Memory B cell (primary cell): ENCODE results near the gene APC2.
"Not testable (repeated sequence)": the region's sequence is repeated elsewhere in the genome, so short reads cannot be mapped to it uniquely, and the experiment has no call there.

Source experiments
- ATAC-seq: fragments of 150-1000 bp; cut with Tn5 transposase; 2 replicates; pipeline ENCODE4 v1.10.0; 2021; ENCODE audit warnings: low read depth, mild to moderate bottlenecking, moderate library complexity
- DNase-seq, 2 donors: peaks; one replicate each; pipeline ENCODE4 v3.0.0; 2022; ENCODE audit warnings: low spot score in 2 of 2
- H3K27ac Mint-ChIP-seq: one replicate; pipeline ENCODE4 v1.8.0; 2022; ENCODE audit warnings: mild to moderate bottlenecking, moderate library complexity, mixed read lengths
- H3K27me3 Mint-ChIP-seq: one replicate; pipeline ENCODE4 v1.8.0; 2022; ENCODE audit warnings: mixed read lengths
- H3K36me3 Mint-ChIP-seq: one replicate; pipeline ENCODE4 v1.8.0; 2022; ENCODE audit warnings: mild to moderate bottlenecking, mixed read lengths
- H3K4me1 Mint-ChIP-seq: one replicate; pipeline ENCODE4 v1.8.0; 2022; ENCODE audit warnings: mixed read lengths
- H3K4me3 Mint-ChIP-seq: one replicate; pipeline ENCODE4 v1.8.0; 2022; ENCODE audit warnings: mild to moderate bottlenecking, moderate library complexity, mixed read lengths
- H3K9me3 Mint-ChIP-seq: one replicate; pipeline ENCODE4 v1.8.0; 2022; ENCODE audit warnings: mixed read lengths

The APC2 gene

GRCh38 chr19:1511318-1512317 is 61.7 kb downstream of the APC2 start:
- H3K4me3 Mint-ChIP-seq = peak overlapping the region; percentile 39
- no peak overlapping the region for H3K27ac Mint-ChIP-seq
- DNase-seq = no peak
- H3K4me1 Mint-ChIP-seq = peaks cover 8% of the 10 kb centered on the region
- ATAC-seq = no peak
- H3K27me3 Mint-ChIP-seq = peaks cover 29% of the 10 kb centered on the region
- H3K36me3 Mint-ChIP-seq = no peaks in the 10 kb centered on the region
- peaks cover 4% of the 10 kb centered on the region for H3K9me3 Mint-ChIP-seq

DNA sequence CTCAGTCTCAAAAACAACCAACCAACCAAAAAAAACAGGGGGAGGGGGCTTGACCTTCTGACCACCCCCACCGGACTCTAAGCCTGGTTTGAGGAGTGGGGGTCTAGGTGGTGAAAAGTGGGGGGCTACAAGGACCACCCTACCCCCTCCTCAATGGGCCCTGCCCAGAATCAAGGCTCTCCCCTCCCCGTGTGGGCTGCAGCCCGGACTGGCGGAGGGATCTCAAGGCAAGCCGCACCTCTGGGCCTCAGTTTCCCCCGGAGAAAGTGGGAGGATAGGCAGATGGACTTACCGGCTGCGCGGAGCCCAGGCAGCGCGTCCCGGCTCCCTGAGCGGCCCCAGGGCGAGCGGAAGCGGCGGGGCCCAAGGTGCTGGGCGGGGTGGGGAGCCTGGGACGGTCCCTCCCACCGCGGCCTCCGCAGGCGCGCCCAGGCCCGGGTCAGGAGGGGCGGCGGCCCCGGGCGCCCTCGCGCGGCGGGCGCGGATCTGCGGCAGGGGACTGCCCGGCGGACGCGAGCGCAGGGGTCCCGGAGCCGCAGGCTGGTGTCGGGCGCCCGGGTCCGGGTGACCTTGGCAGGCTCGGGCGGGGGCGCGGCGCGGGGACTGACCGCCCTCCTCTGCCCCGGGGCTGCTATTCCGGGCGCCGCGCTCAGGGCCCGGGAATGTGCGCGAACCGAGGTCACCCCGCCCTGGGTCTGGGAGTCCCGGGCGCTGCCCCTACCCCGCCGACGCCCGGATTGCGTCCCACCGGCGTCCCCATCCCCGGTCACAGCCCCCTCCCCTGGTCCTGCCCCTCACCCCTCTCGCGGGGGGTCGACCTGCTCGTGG is 63.0 kb downstream of the APC2 start, which contains the start of gene ADAMTSL5:
Gene ADAMTSL5, minus strand, starts transcription at position 349 of the 828 bp plus-strand sequence. CDS start 2,076 bp downstream, outside the sequence.
- peaks cover 5% of the 10 kb centered on the region for H3K4me1 Mint-ChIP-seq
- H3K4me3 Mint-ChIP-seq = peak within 1 kb of the TSS; percentile 49
- H3K27ac Mint-ChIP-seq = no peak within 1 kb of the TSS
- H3K27me3 Mint-ChIP-seq = peaks cover 23% of the 10 kb centered on the region
- peaks cover 4% of the 10 kb centered on the region for H3K9me3 Mint-ChIP-seq
- DNase-seq = no peak
- H3K36me3 Mint-ChIP-seq = no peaks in the 10 kb centered on the region
- peak; percentile 48 for ATAC-seq

DNA sequence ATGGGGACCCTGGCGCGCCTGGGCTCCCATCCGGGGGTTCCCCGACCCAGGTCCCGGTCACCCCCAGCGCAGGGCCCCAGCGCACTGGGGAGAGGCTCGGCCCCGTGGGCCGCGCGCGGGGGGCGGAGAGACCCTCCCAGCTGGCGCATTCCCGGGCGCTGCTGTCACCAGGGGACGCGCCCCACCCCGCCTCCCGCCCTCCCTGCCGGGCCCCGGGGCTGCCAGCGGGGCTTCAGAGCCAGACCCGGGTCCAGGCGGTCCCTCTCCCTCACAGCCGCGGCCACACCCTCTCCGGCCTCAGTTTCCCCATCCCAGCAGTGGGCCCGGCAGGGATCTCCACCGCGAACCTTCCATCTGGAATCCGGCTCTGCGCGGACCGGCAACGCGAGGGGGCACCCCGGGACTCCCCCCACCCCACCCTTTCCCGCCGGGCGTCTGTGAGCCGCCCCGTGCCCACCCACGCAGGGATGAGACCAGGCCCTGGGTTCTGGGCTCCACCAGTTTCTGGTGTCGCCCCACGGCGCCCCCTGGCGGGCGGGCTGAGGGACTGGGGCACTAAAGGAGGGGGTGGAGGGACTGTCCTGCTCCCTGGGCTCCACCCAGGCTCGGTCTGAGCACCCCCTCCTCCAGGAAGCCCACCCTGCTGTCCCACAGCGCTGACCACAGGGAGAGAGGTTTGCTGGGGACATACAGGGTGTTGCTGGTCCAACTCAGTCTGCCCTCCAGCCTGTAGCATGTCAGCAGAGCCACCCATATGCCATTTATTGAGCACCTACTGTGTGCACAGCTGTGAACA is 63.8 kb downstream of the APC2 start:
- peak; percentile 68 for ATAC-seq
- H3K36me3 Mint-ChIP-seq = no peaks in the 10 kb centered on the region
- peak overlapping the region; percentile 49 for H3K4me3 Mint-ChIP-seq
- H3K9me3 Mint-ChIP-seq = peaks cover 1% of the 10 kb centered on the region
- H3K27me3 Mint-ChIP-seq = peaks cover 24% of the 10 kb centered on the region
- no peak overlapping the region for H3K27ac Mint-ChIP-seq
- DNase-seq = peak; percentile 52 to 54
- peaks cover 2% of the 10 kb centered on the region for H3K4me1 Mint-ChIP-seq

- Mint-ChIP-seq H3K4me3 (no peak overlapping the region), H3K27me3 (peaks cover 25% of the 10 kb centered on the region)
These were observed 64.4 kb downstream of the APC2 start for GRCh38 chr19:1514295-1514661.

GRCh38 chr19:1514986-1515721 is 65.2 kb downstream of the APC2 start:
- H3K9me3 Mint-ChIP-seq = peaks cover 1% of the 10 kb centered on the region
- no peak overlapping the region for H3K4me3 Mint-ChIP-seq
- DNase-seq (no peak), ATAC-seq (no peak)
- no peaks in the 10 kb centered on the region for H3K36me3 Mint-ChIP-seq
- H3K4me1 Mint-ChIP-seq = peaks cover 2% of the 10 kb centered on the region
- H3K27ac Mint-ChIP-seq = no peak overlapping the region
- peaks cover 22% of the 10 kb centered on the region for H3K27me3 Mint-ChIP-seq

More at GRCh38 chr19:1514295-1514661, 64.4 kb downstream of the APC2 start:
- peaks cover 1% of the 10 kb centered on the region for H3K9me3 Mint-ChIP-seq
- ATAC-seq = no peak
- H3K36me3 Mint-ChIP-seq = no peaks in the 10 kb centered on the region
- H3K27ac Mint-ChIP-seq = no peak overlapping the region
- H3K4me1 Mint-ChIP-seq = peaks cover 2% of the 10 kb centered on the region
- no peak for DNase-seq

- Mint-ChIP-seq H3K27ac (no peak overlapping the region), H3K27me3 (peaks cover 18% of the 10 kb centered on the region), H3K9me3 (peaks cover 1% of the 10 kb centered on the region), H3K4me3 (no peak overlapping the region), H3K4me1 (peaks cover 2% of the 10 kb centered on the region), H3K36me3 (no peaks in the 10 kb centered on the region)
- ATAC-seq (no peak), DNase-seq (no peak)
These were observed 66.5 kb downstream of the APC2 start for GRCh38 chr19:1516395-1516753.

DNA sequence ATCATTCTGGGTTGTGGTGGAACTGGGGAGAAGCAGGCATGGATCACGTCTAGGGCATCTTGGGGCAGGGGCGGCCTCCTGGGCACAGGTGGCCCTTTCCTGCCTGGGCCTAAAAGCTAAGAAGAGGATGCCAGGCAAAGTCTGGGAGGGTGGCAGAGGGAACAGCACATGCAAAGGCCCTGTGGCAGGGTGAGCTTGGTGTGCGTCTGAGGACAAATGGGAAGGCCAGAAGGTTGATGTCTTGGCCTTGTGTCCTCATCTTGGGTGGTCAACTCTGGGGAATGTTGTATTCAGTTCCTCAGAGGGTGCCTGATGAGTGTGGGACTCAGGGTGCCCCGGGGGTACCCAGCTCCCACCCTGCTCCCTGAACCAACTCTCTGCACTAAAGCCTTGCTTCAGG is 68.5 kb downstream of the APC2 start:
- Mint-ChIP-seq H3K27ac (no peak overlapping the region), H3K27me3 (peaks cover 23% of the 10 kb centered on the region), H3K36me3 (no peaks in the 10 kb centered on the region), H3K4me1 (peaks cover 2% of the 10 kb centered on the region), H3K4me3 (no peak overlapping the region), H3K9me3 (peaks cover 1% of the 10 kb centered on the region)
- ATAC-seq (no peak), DNase-seq (no peak)

DNA sequence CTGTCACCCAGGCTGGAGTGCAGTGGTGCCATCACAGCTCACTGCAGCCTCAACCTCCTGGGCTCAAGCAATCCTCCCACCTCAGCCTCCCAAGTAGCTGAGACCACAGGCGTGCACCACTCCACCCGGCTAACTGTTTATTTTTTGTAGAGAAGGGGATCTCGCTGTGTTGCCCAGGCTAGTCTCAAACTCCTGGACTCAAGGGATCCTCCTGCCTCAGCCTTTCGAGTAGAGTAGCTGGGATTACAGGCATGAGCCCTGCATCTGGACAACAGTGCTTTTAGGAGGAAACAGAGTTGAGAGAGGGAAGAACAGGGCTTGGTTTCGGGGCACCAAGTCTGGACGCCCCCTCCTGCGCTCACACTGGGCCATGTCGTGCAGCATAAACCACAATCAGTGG is 69.9 kb downstream of the APC2 start:
- peaks cover 26% of the 10 kb centered on the region for H3K27me3 Mint-ChIP-seq

GRCh38 chr19:1520203-1520780 is 70.4 kb downstream of the APC2 start:
- H3K27me3 Mint-ChIP-seq = peaks cover 25% of the 10 kb centered on the region
- no peak for ATAC-seq
- H3K4me3 Mint-ChIP-seq = no peak overlapping the region
- peaks cover 5% of the 10 kb centered on the region for H3K4me1 Mint-ChIP-seq
- H3K9me3 Mint-ChIP-seq = peaks cover 1% of the 10 kb centered on the region
- no peaks in the 10 kb centered on the region for H3K36me3 Mint-ChIP-seq
- no peak for DNase-seq
- no peak overlapping the region for H3K27ac Mint-ChIP-seq

More for the DNA sequence above, 69.9 kb downstream of the APC2 start:
- ATAC-seq, DNase-seq, H3K4me1 Mint-ChIP-seq, H3K27ac Mint-ChIP-seq, H3K4me3 Mint-ChIP-seq, H3K36me3 Mint-ChIP-seq, H3K9me3 Mint-ChIP-seq: not testable (repeated sequence)

DNA sequence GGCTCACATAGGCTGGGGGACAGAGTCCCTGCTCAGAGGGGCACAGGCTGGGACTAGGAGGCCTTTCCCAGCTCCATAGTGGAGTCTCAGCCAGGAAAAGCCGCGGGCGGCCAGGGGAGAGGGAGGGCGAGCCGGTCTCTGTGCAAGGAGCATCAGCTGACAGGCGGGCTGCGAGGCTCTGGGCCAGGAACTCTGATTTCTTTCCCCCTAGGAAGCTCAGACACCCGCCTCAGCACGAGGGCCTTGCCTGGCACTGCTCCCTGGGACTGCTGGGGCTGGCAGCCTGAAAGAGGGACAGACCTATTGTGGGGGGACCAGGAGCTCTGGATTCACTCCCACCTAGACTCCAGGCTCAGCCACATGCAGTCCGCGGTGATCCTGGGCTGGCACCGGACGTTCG is 71.7 kb downstream of the APC2 start:
- peaks cover 5% of the 10 kb centered on the region for H3K4me1 Mint-ChIP-seq
- peaks cover 32% of the 10 kb centered on the region for H3K27me3 Mint-ChIP-seq
- H3K36me3 Mint-ChIP-seq = no peaks in the 10 kb centered on the region
- peaks cover 1% of the 10 kb centered on the region for H3K9me3 Mint-ChIP-seq
- no peak overlapping the region for H3K4me3 Mint-ChIP-seq
- ATAC-seq = no peak
- H3K27ac Mint-ChIP-seq = no peak overlapping the region
- DNase-seq = no peak

GRCh38 chr19:1522061-1522460 is 72.1 kb downstream of the APC2 start:
- Mint-ChIP-seq H3K9me3 (no peaks in the 10 kb centered on the region), H3K36me3 (no peaks in the 10 kb centered on the region), H3K4me3 (no peak overlapping the region), H3K27ac (no peak overlapping the region), H3K4me1 (peaks cover 5% of the 10 kb centered on the region), H3K27me3 (peaks cover 35% of the 10 kb centered on the region)
- no peak for DNase-seq
- ATAC-seq = no peak

- H3K27me3 Mint-ChIP-seq = peaks cover 41% of the 10 kb centered on the region
- peaks cover 5% of the 10 kb centered on the region for H3K4me1 Mint-ChIP-seq
- no peaks in the 10 kb centered on the region for H3K9me3 Mint-ChIP-seq
These were observed 72.9 kb downstream of the APC2 start for GRCh38 chr19:1522838-1523237.

More at GRCh38 chr19:1522838-1523237, 72.9 kb downstream of the APC2 start:
- no peaks in the 10 kb centered on the region for H3K36me3 Mint-ChIP-seq
- no peak overlapping the region for H3K4me3 Mint-ChIP-seq
- ATAC-seq = no peak
- H3K27ac Mint-ChIP-seq = no peak overlapping the region
- DNase-seq = no peak
